Astrocyte (in vitro differentiated cells and primary cell): ENCODE results near the gene PRSS8. TPM values are rescaled to one million over a fixed set of nuclear protein-coding genes. Genes with fewer than 3 reads are reported as not detected.
A peak's percentile ranks its signal among the peaks of the same experiment; 100 is the strongest.

Source experiments
- DNase-seq: peaks from one replicate; pipeline ENCODE4 v3.0.0-alpha.2; 2010; ENCODE audit warnings: low read depth
- FAIRE-seq: peaks from 2 replicates; lab custom pipeline; 2011; peaks lifted over from hg19 to GRCh38; lab: Jason Lieb, UNC
- H2AFZ ChIP-seq: 2 replicates; pipeline ENCODE4 v1.6.0; 2012; ENCODE audit warnings: low read depth, low read length, inconsistent platforms
- H3K27ac ChIP-seq: 2 replicates; pipeline ENCODE4 v1.5.1; 2011; ENCODE audit warnings: low read depth, low read length, inconsistent platforms
- H3K27me3 ChIP-seq: 2 replicates; pipeline ENCODE4 v1.6.0; 2011; ENCODE audit warnings: low read length, inconsistent platforms; ENCODE audit not compliant: insufficient read depth
- H3K36me3 ChIP-seq: 2 replicates; pipeline ENCODE4 v1.5.1; 2011; ENCODE audit warnings: low read length, inconsistent platforms; ENCODE audit not compliant: insufficient read depth
- H3K4me1 ChIP-seq: 2 replicates; pipeline ENCODE4 v1.5.1; 2011; ENCODE audit warnings: low read length, inconsistent platforms; ENCODE audit not compliant: insufficient read depth
- H3K4me2 ChIP-seq: 2 replicates; pipeline ENCODE4 v1.6.0; 2012; ENCODE audit warnings: low read length, inconsistent platforms
- H3K4me3 ChIP-seq: 2 replicates; pipeline ENCODE4 v1.5.1; 2011; ENCODE audit warnings: low read depth, mild to moderate bottlenecking, low read length, inconsistent platforms; ENCODE audit not compliant: insufficient read depth
- H3K79me2 ChIP-seq: 2 replicates; pipeline ENCODE4 v1.6.0; 2012; ENCODE audit warnings: mild to moderate bottlenecking, low read length, inconsistent platforms; ENCODE audit not compliant: insufficient read depth
- H3K9ac ChIP-seq: 2 replicates; pipeline ENCODE4 v1.6.0; 2012; ENCODE audit warnings: mild to moderate bottlenecking, low read length, inconsistent platforms
- H3K9me3 ChIP-seq: 2 replicates; pipeline ENCODE4 v1.5.1; 2012; ENCODE audit warnings: low read depth, mild to moderate bottlenecking, low read length, inconsistent platforms; ENCODE audit not compliant: insufficient read depth
- H4K20me1 ChIP-seq: 2 replicates; pipeline ENCODE4 v1.6.0; 2012; ENCODE audit warnings: low read length, inconsistent platforms; ENCODE audit not compliant: insufficient read depth
- H3K27ac Mint-ChIP-seq: one replicate; pipeline ENCODE4 v1.8.0; 2021; ENCODE audit warnings: mild to moderate bottlenecking, mixed read lengths; ENCODE audit not compliant: unreplicated experiment
- H3K27me3 Mint-ChIP-seq: one replicate; pipeline ENCODE4 v1.8.0; 2021; ENCODE audit warnings: low read depth, mixed read lengths; ENCODE audit not compliant: unreplicated experiment
- H3K36me3 Mint-ChIP-seq: one replicate; pipeline ENCODE4 v1.8.0; 2021; ENCODE audit warnings: low read depth, mixed read lengths; ENCODE audit not compliant: unreplicated experiment
- H3K4me1 Mint-ChIP-seq: one replicate; pipeline ENCODE4 v1.8.0; 2021; ENCODE audit warnings: low read depth, mixed read lengths; ENCODE audit not compliant: unreplicated experiment
- H3K4me3 Mint-ChIP-seq: one replicate; pipeline ENCODE4 v1.8.0; 2021; ENCODE audit warnings: mild to moderate bottlenecking, moderate library complexity, mixed read lengths; ENCODE audit not compliant: unreplicated experiment
- H3K9me3 Mint-ChIP-seq: one replicate; pipeline ENCODE4 v1.8.0; 2021; ENCODE audit warnings: mild to moderate bottlenecking, mixed read lengths; ENCODE audit not compliant: unreplicated experiment
- CTCF ChIP-seq: IDR thresholded peaks from 2 replicates; pipeline ENCODE4 v1.5.1; 2011; ENCODE audit warnings: low read depth, mild to moderate bottlenecking, inconsistent platforms, low read length, moderate library complexity; ENCODE audit not compliant: insufficient read depth
- EZH2 ChIP-seq: IDR thresholded peaks from 2 replicates; pipeline ENCODE4 v1.6.1; 2012; ENCODE audit warnings: mild to moderate bottlenecking, low read length, inconsistent platforms; ENCODE audit not compliant: insufficient read depth
- total RNA-seq: library from RNA; stranded (reverse); gene quantifications from 2 replicates; pipeline ENCODE4 v1.2.1, GENCODE V29; 2021

Gene PRSS8
- total RNA-seq, 1 donor from 2014 or later = 9.5 TPM

- Mint-ChIP-seq H3K4me1 (peaks cover 35% of the 10 kb centered on the region), H3K36me3 (peaks cover 17% of the 10 kb centered on the region), H3K27ac (peak overlapping the region; percentile 100), H3K27me3 (no peaks in the 10 kb centered on the region), H3K9me3 (no peaks in the 10 kb centered on the region), H3K4me3 (peak overlapping the region; percentile 98)
- H3K79me2 ChIP-seq = peaks cover 69% of the 10 kb centered on the region
- H3K9ac ChIP-seq = peak overlapping the region; percentile 99
- peaks cover 36% of the 10 kb centered on the region for H3K36me3 ChIP-seq
- FAIRE-seq (no peak), DNase-seq (no peak)
- no peaks in the 10 kb centered on the region for H3K27me3 ChIP-seq
- H3K27ac ChIP-seq = peak overlapping the region; percentile 98
- TF ChIP-seq EZH2 (no peak), CTCF (no peak)
- H3K4me2 ChIP-seq = peak overlapping the region; percentile 92
- no peaks in the 10 kb centered on the region for H3K9me3 ChIP-seq
- peak overlapping the region; percentile 92 for H3K4me3 ChIP-seq
- peaks cover 26% of the 10 kb centered on the region for H3K4me1 ChIP-seq
- no peak overlapping the region for H2AFZ ChIP-seq
- peaks cover 58% of the 10 kb centered on the region for H4K20me1 ChIP-seq
These were observed 45.7 kb upstream of the PRSS8 start for GRCh38 chr16:31181102-31181830.

GRCh38 chr16:31179747-31180459 lies 44.4 kb upstream of the PRSS8 start, which contains the start of gene FUS:
Gene FUS (plus strand): TSS chr16:31180139. CDS start chr16:31180215, 76 bp downstream.
- Histone ChIP-seq H3K4me3 (peak within 1 kb of the TSS; percentile 92), H3K27ac (peak within 1 kb of the TSS; percentile 98), H3K9ac (peak within 1 kb of the TSS; percentile 99), H3K4me1 (peaks cover 26% of the 10 kb centered on the region), H3K9me3 (no peaks in the 10 kb centered on the region), H2AFZ (peak within 1 kb of the TSS; percentile 95), H3K36me3 (peaks cover 24% of the 10 kb centered on the region), H3K27me3 (no peaks in the 10 kb centered on the region), H3K79me2 (peaks cover 56% of the 10 kb centered on the region), H3K4me2 (peak within 1 kb of the TSS; percentile 92), H4K20me1 (peaks cover 44% of the 10 kb centered on the region)
- H3K27me3 Mint-ChIP-seq = no peaks in the 10 kb centered on the region
- FAIRE-seq = no peak
- peak within 1 kb of the TSS; percentile 98 for H3K4me3 Mint-ChIP-seq
- H3K36me3 Mint-ChIP-seq = peaks cover 9% of the 10 kb centered on the region
- TF ChIP-seq EZH2 = no peak
- TF ChIP-seq CTCF = no peak
- H3K4me1 Mint-ChIP-seq = peaks cover 27% of the 10 kb centered on the region
- no peaks in the 10 kb centered on the region for H3K9me3 Mint-ChIP-seq
- peak; percentile 56 for DNase-seq
- H3K27ac Mint-ChIP-seq = peak within 1 kb of the TSS; percentile 100
